Activated CD8-positive, alpha-beta memory T cell treated with anti-CD3 and anti-CD28 coated beads for 24 hours (primary cell): ENCODE results near the gene FYB1.

ENCODE experiments used
- DNase-seq: peaks from one replicate; pipeline ENCODE4 v3.0.0-alpha.2; 2020

Gene FYB1

GRCh38 chr5:39203951-39204350 is 15.4 kb downstream of the FYB1 start:
- DNase-seq, result no peak

GRCh38 chr5:39203275-39203922 is 16.0 kb downstream of the FYB1 start:
- no peak for DNase-seq

GRCh38 chr5:39202597-39203274 is 16.6 kb downstream of the FYB1 start:
- DNase-seq, result no peak

- peak; percentile 79 for DNase-seq
These were observed 17.4 kb downstream of the FYB1 start for GRCh38 chr5:39201781-39202596.

GRCh38 chr5:39201160-39201780 is 18.1 kb downstream of the FYB1 start:
- peak; percentile 64 for DNase-seq

- peak; percentile 78 for DNase-seq
These were observed 19.3 kb downstream of the FYB1 start for GRCh38 chr5:39200081-39200480.

GRCh38 chr5:39199335-39199734 is 20.0 kb downstream of the FYB1 start:
- no peak for DNase-seq

GRCh38 chr5:39198127-39198526 is 21.2 kb downstream of the FYB1 start:
- no peak for DNase-seq

GRCh38 chr5:39197556-39197955 is 21.8 kb downstream of the FYB1 start:
- DNase-seq, result peak; percentile 66

GRCh38 chr5:39195198-39195826 is 24.1 kb downstream of the FYB1 start:
- peak; percentile 66 for DNase-seq

- DNase-seq, result peak; percentile 69
These were observed 24.8 kb downstream of the FYB1 start for GRCh38 chr5:39194466-39195136.

GRCh38 chr5:39193553-39194465 is 25.6 kb downstream of the FYB1 start:
- DNase-seq, result no peak

- DNase-seq, result no peak
These were observed 26.8 kb downstream of the FYB1 start for GRCh38 chr5:39192450-39193160.

- DNase-seq, result no peak
These were observed 28.1 kb downstream of the FYB1 start for GRCh38 chr5:39191216-39191615.

GRCh38 chr5:39190311-39191102 is 28.9 kb downstream of the FYB1 start:
- DNase-seq, result no peak

GRCh38 chr5:39189292-39189955 is 29.9 kb downstream of the FYB1 start:
- DNase-seq, result no peak

- DNase-seq, result no peak
These were observed 31.3 kb downstream of the FYB1 start for GRCh38 chr5:39187831-39188731.
